ENCODE measurements around the gene HNRNPUL1. TPM values are rescaled to one million over a fixed set of nuclear protein-coding genes. Genes with fewer than 3 reads are reported as not detected.

The HNRNPUL1 gene
- total and polyA plus RNA-seq, 2 of the 8 experiments (the other 6 are each of a cell fraction or from before 2014, with no cell fraction given), result 99.5 to 264 TPM

DNA sequence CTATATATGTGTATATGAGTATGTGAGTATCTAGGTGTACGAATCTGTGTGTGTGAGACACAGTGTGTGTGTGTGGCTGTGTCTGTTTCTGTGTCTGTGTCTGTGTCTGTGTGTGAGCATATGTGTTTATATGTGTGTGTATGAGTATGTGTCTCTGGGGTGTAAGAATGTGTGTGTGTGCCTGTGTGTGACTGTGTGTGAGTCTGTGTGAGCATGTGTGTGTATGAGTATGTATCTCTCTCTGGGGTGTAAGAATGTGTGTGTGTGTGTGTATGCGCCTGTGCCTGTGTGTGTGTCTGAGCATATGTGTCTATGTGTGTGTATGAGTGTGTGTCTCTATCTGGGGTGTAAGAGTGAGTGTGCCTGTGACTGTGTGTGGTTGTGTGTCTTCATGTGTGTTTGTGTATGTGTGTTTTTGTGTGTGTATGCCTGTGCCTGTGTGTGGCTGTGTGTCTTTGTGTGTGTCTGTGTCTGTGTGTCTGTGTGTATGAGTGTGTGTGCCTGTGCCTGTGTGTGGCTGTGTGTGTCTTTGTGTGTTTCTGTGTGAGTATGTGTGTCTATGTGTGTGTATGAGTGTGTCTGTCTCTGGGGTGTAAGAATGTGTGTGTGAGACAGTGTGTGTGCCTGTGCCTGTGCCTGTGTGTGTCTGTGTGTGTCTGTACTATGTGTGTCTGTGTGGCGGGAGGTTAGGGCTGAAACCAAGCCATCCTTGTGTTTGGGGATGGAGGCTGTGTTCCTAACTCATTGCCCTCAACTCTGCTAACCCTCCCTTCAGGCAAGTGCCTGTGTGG is 33.9 kb upstream of the HNRNPUL1 start (continued):
- TF ChIP-seq, protein P1, sequence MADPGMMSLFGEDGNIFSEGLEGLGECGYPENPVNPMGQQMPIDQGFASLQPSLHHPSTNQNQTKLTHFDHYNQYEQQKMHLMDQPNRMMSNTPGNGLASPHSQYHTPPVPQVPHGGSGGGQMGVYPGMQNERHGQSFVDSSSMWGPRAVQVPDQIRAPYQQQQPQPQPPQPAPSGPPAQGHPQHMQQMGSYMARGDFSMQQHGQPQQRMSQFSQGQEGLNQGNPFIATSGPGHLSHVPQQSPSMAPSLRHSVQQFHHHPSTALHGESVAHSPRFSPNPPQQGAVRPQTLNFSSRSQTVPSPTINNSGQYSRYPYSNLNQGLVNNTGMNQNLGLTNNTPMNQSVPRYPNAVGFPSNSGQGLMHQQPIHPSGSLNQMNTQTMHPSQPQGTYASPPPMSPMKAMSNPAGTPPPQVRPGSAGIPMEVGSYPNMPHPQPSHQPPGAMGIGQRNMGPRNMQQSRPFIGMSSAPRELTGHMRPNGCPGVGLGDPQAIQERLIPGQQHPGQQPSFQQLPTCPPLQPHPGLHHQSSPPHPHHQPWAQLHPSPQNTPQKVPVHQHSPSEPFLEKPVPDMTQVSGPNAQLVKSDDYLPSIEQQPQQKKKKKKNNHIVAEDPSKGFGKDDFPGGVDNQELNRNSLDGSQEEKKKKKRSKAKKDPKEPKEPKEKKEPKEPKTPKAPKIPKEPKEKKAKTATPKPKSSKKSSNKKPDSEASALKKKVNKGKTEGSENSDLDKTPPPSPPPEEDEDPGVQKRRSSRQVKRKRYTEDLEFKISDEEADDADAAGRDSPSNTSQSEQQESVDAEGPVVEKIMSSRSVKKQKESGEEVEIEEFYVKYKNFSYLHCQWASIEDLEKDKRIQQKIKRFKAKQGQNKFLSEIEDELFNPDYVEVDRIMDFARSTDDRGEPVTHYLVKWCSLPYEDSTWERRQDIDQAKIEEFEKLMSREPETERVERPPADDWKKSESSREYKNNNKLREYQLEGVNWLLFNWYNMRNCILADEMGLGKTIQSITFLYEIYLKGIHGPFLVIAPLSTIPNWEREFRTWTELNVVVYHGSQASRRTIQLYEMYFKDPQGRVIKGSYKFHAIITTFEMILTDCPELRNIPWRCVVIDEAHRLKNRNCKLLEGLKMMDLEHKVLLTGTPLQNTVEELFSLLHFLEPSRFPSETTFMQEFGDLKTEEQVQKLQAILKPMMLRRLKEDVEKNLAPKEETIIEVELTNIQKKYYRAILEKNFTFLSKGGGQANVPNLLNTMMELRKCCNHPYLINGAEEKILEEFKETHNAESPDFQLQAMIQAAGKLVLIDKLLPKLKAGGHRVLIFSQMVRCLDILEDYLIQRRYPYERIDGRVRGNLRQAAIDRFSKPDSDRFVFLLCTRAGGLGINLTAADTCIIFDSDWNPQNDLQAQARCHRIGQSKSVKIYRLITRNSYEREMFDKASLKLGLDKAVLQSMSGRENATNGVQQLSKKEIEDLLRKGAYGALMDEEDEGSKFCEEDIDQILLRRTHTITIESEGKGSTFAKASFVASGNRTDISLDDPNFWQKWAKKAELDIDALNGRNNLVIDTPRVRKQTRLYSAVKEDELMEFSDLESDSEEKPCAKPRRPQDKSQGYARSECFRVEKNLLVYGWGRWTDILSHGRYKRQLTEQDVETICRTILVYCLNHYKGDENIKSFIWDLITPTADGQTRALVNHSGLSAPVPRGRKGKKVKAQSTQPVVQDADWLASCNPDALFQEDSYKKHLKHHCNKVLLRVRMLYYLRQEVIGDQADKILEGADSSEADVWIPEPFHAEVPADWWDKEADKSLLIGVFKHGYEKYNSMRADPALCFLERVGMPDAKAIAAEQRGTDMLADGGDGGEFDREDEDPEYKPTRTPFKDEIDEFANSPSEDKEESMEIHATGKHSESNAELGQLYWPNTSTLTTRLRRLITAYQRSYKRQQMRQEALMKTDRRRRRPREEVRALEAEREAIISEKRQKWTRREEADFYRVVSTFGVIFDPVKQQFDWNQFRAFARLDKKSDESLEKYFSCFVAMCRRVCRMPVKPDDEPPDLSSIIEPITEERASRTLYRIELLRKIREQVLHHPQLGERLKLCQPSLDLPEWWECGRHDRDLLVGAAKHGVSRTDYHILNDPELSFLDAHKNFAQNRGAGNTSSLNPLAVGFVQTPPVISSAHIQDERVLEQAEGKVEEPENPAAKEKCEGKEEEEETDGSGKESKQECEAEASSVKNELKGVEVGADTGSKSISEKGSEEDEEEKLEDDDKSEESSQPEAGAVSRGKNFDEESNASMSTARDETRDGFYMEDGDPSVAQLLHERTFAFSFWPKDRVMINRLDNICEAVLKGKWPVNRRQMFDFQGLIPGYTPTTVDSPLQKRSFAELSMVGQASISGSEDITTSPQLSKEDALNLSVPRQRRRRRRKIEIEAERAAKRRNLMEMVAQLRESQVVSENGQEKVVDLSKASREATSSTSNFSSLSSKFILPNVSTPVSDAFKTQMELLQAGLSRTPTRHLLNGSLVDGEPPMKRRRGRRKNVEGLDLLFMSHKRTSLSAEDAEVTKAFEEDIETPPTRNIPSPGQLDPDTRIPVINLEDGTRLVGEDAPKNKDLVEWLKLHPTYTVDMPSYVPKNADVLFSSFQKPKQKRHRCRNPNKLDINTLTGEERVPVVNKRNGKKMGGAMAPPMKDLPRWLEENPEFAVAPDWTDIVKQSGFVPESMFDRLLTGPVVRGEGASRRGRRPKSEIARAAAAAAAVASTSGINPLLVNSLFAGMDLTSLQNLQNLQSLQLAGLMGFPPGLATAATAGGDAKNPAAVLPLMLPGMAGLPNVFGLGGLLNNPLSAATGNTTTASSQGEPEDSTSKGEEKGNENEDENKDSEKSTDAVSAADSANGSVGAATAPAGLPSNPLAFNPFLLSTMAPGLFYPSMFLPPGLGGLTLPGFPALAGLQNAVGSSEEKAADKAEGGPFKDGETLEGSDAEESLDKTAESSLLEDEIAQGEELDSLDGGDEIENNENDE (IDR thresholded peaks at IDR 0.05; ENCODE audit: insufficient replicate concordance, low read length), result no peak
- TF ChIP-seq ZNF274 (IDR thresholded peaks at IDR 0.05; ENCODE audit: borderline replicate concordance, extremely low read depth, low read length) (no peak), BRCA1 (IDR thresholded peaks at IDR 0.05; ENCODE audit: low read depth, low read length) (no peak), GTF2F1 (IDR thresholded peaks at IDR 0.05; ENCODE audit: borderline replicate concordance, low read depth, low read length) (no peak)
